ENCODE data around the gene PUM2.
"Not testable (repeated sequence)": the region's sequence is repeated elsewhere in the genome, so short reads cannot be mapped to it uniquely, and the experiment has no call there.

Gene PUM2

GRCh38 chr2:20282916-20283592, 67.6 kb downstream of the PUM2 start:
- no peak for DNase-seq

GRCh38 chr2:20281876-20282275, 68.8 kb downstream of the PUM2 start:
- no peak for DNase-seq

GRCh38 chr2:20273042-20273441, 77.6 kb downstream of the PUM2 start:
- DNase-seq: no peak

- not testable (repeated sequence) for DNase-seq
These were observed 82.3 kb downstream of the PUM2 start for GRCh38 chr2:20268317-20268716.

GRCh38 chr2:20267529-20267928, 83.1 kb downstream of the PUM2 start:
- DNase-seq: no peak

- DNase-seq: no peak
These were observed 86.0 kb downstream of the PUM2 start for GRCh38 chr2:20264629-20265028.

GRCh38 chr2:20257411-20257810, 93.2 kb downstream of the PUM2 start:
- DNase-seq: no peak

- no peak for DNase-seq
These were observed 95.9 kb downstream of the PUM2 start for GRCh38 chr2:20254731-20255130.

GRCh38 chr2:20250436-20250835, 100.2 kb downstream of the PUM2 start:
- no peak for DNase-seq

GRCh38 chr2:20249170-20249569, 101.5 kb downstream of the PUM2 start:
- DNase-seq: no peak

- no peak for DNase-seq
These were observed 103.6 kb downstream of the PUM2 start for GRCh38 chr2:20247084-20247483.

- not testable (repeated sequence) for DNase-seq
These were observed 107.0 kb downstream of the PUM2 start for GRCh38 chr2:20243637-20244036.

GRCh38 chr2:20242727-20243377, 107.8 kb downstream of the PUM2 start:
- no peak for DNase-seq

- DNase-seq: peak in 2 of 4 experiments; percentile 5 to 8
These were observed 108.5 kb downstream of the PUM2 start for GRCh38 chr2:20241973-20242726.

GRCh38 chr2:20240291-20240690, 110.4 kb downstream of the PUM2 start:
- not testable (repeated sequence) for DNase-seq

- DNase-seq: no peak
These were observed 114.1 kb downstream of the PUM2 start for GRCh38 chr2:20236496-20236895.

- DNase-seq: no peak
These were observed 114.9 kb downstream of the PUM2 start for GRCh38 chr2:20235655-20236305.

GRCh38 chr2:20234597-20234996, 116.0 kb downstream of the PUM2 start:
- not testable (repeated sequence) for DNase-seq

- no peak for DNase-seq
These were observed 117.8 kb downstream of the PUM2 start for GRCh38 chr2:20232837-20233207.

GRCh38 chr2:20231598-20232026, 119.0 kb downstream of the PUM2 start:
- no peak for DNase-seq

- no peak for DNase-seq
These were observed 119.5 kb downstream of the PUM2 start for GRCh38 chr2:20231159-20231558.

- DNase-seq: no peak
These were observed 120.6 kb downstream of the PUM2 start for GRCh38 chr2:20230114-20230425.

GRCh38 chr2:20229322-20230113, 121.1 kb downstream of the PUM2 start:
- DNase-seq: no peak
